ENCODE results near the gene GRIK3.

The GRIK3 gene

DNA sequence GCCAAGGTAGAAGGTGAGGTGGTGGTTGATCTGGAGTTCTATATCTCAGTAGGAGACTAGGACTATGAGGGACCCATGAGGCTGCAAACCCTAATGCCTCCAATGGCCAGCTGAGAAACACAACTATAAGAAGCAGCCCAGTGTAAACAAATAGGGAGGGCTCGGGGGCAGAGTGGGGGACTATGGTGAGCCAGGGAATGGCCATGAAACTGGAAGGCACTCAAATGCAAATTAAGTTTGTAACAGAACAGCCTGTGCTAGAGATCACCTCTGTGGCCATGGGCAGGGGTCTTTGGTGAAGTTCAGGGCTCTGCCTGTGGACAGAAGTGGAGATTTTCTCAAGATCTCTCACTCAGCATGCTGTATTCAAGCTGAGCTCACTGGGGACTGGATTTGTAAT lies 187.1 kb downstream of the GRIK3 start:
- TF ChIP-seq EZH2phosphoT487 (IDR thresholded peaks at IDR 0.05; ENCODE audit: low read depth), result no peak
- TF ChIP-seq, protein P1, sequence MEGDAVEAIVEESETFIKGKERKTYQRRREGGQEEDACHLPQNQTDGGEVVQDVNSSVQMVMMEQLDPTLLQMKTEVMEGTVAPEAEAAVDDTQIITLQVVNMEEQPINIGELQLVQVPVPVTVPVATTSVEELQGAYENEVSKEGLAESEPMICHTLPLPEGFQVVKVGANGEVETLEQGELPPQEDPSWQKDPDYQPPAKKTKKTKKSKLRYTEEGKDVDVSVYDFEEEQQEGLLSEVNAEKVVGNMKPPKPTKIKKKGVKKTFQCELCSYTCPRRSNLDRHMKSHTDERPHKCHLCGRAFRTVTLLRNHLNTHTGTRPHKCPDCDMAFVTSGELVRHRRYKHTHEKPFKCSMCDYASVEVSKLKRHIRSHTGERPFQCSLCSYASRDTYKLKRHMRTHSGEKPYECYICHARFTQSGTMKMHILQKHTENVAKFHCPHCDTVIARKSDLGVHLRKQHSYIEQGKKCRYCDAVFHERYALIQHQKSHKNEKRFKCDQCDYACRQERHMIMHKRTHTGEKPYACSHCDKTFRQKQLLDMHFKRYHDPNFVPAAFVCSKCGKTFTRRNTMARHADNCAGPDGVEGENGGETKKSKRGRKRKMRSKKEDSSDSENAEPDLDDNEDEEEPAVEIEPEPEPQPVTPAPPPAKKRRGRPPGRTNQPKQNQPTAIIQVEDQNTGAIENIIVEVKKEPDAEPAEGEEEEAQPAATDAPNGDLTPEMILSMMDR (IDR thresholded peaks at IDR 0.05; ENCODE audit: low read depth, low read length), result no peak
- no peaks in the 10 kb centered on the region for H3K36me3 ChIP-seq (replicated peaks; ENCODE audit: low read depth, low read length)
- no peak overlapping the region for H3K9ac ChIP-seq (ENCODE audit: low read length)
- no peak overlapping the region for H2AFZ ChIP-seq (ENCODE audit: low read depth, low read length)
- peaks cover 13% of the 10 kb centered on the region for H3K27me3 ChIP-seq (ENCODE audit: low read depth, low read length)
- no peak overlapping the region for H3K4me2 ChIP-seq (ENCODE audit: low read length)
- H3K27ac ChIP-seq (ENCODE audit: low read length), result no peak overlapping the region
- no peaks in the 10 kb centered on the region for H3K79me2 ChIP-seq (ENCODE audit: low read length)
- H3K4me3 ChIP-seq (ENCODE audit: low read length), result no peak overlapping the region
- H3K9me3 ChIP-seq (ENCODE audit: insufficient read depth, low read length), result no peaks in the 10 kb centered on the region
- no peaks in the 10 kb centered on the region for H4K20me1 ChIP-seq (ENCODE audit: insufficient read depth, low read length)
- no peaks in the 10 kb centered on the region for H3K4me1 ChIP-seq (ENCODE audit: low read length)

DNA sequence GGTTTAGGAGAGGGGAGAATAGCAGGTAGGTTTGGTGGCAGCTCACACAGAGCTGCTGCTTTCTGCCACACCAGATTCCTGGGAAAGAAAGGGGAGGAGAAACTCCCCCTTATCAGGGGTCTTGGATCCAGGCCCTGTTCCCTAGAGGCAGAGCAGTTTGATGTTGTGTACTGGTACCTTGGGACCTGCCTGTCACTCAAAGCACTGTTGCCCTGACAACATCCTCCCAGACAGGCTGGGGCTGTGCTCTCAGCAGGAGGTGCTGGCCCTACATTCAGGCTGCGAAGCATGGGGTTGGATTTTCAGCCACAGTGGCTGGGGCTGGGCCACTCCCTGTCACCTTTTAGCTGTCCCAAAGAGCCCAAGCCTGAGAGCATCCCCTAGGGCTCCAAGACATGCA lies 188.0 kb downstream of the GRIK3 start:
- no peaks in the 10 kb centered on the region for H3K9me3 ChIP-seq (ENCODE audit: insufficient read depth, low read length)
- H3K4me3 ChIP-seq (ENCODE audit: low read length), result no peak overlapping the region
- TF ChIP-seq, protein P1 (IDR thresholded peaks at IDR 0.05; ENCODE audit: low read depth, low read length), result no peak
- no peak for TF ChIP-seq EZH2phosphoT487 (IDR thresholded peaks at IDR 0.05; ENCODE audit: low read depth)
- H3K4me2 ChIP-seq (ENCODE audit: low read length), result no peak overlapping the region
- H2AFZ ChIP-seq (ENCODE audit: low read depth, low read length), result no peak overlapping the region
- H4K20me1 ChIP-seq (ENCODE audit: insufficient read depth, low read length), result no peaks in the 10 kb centered on the region
- no peaks in the 10 kb centered on the region for H3K4me1 ChIP-seq (ENCODE audit: low read length)
- H3K27ac ChIP-seq (ENCODE audit: low read length), result no peak overlapping the region
- H3K79me2 ChIP-seq (ENCODE audit: low read length), result no peaks in the 10 kb centered on the region
- H3K27me3 ChIP-seq (ENCODE audit: low read depth, low read length), result peaks cover 13% of the 10 kb centered on the region
- H3K9ac ChIP-seq (ENCODE audit: low read length), result no peak overlapping the region
- H3K36me3 ChIP-seq (replicated peaks; ENCODE audit: low read depth, low read length), result no peaks in the 10 kb centered on the region

DNA sequence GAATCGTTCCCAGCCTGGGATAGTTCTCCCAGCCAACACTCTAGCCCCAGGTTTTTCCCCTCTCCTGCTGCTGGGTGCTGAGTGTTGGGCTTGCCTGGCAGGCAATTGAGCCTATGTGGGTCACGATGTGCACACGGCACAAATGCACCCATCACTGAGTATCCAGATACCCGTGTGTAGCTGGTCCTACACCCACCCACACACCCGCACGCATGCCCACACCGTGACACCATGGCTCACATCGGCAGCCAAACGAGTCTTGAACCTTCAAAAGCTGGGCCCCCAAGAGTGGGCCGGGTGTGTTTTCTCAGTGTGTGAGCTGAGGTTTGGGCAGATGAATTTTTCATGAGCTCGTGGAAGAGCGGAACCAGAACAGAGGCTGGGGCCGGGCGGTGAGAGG lies 188.5 kb downstream of the GRIK3 start:
- Histone ChIP-seq H3K9ac (ENCODE audit: low read length) (no peak overlapping the region), H4K20me1 (ENCODE audit: insufficient read depth, low read length) (no peaks in the 10 kb centered on the region), H3K27me3 (ENCODE audit: low read depth, low read length) (peaks cover 13% of the 10 kb centered on the region), H3K4me2 (ENCODE audit: low read length) (no peak overlapping the region), H3K4me1 (ENCODE audit: low read length) (no peaks in the 10 kb centered on the region), H3K36me3 (replicated peaks; ENCODE audit: low read depth, low read length) (no peaks in the 10 kb centered on the region), H3K4me3 (ENCODE audit: low read length) (no peak overlapping the region), H3K27ac (ENCODE audit: low read length) (no peak overlapping the region), H3K79me2 (ENCODE audit: low read length) (no peaks in the 10 kb centered on the region), H2AFZ (ENCODE audit: low read depth, low read length) (no peak overlapping the region), H3K9me3 (ENCODE audit: insufficient read depth, low read length) (no peaks in the 10 kb centered on the region)
- TF ChIP-seq, protein P1 (IDR thresholded peaks at IDR 0.05; ENCODE audit: low read depth, low read length), result no peak
- TF ChIP-seq EZH2phosphoT487 (IDR thresholded peaks at IDR 0.05; ENCODE audit: low read depth), result no peak

DNA sequence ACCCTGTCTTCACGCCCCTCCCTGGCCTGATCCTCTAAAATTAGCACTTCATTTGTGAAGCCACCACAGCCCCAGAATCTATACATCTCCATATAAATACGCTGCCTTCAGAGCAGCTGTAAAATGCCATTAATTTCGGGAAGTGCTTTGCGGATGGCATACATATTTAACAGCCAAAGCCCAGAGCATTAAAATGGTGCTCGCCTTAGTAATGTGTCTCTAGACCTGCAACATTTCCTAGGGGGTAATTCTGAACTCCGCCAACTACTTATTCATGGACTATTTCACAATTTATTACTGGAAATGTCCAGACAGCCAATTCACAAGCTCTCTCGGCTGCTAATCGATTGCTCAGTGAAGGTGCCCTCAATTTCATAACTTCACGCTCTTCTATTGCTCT lies 189.4 kb downstream of the GRIK3 start:
- H3K36me3 ChIP-seq (replicated peaks; ENCODE audit: low read depth, low read length), result no peaks in the 10 kb centered on the region
- no peaks in the 10 kb centered on the region for H3K9me3 ChIP-seq (ENCODE audit: insufficient read depth, low read length)
- H4K20me1 ChIP-seq (ENCODE audit: insufficient read depth, low read length), result no peaks in the 10 kb centered on the region
- no peak for TF ChIP-seq EZH2phosphoT487 (IDR thresholded peaks at IDR 0.05; ENCODE audit: low read depth)
- TF ChIP-seq, protein P1 (IDR thresholded peaks at IDR 0.05; ENCODE audit: low read depth, low read length), result no peak
- no peak overlapping the region for H3K4me2 ChIP-seq (ENCODE audit: low read length)
- no peaks in the 10 kb centered on the region for H3K79me2 ChIP-seq (ENCODE audit: low read length)
- no peak overlapping the region for H3K9ac ChIP-seq (ENCODE audit: low read length)
- no peak overlapping the region for H2AFZ ChIP-seq (ENCODE audit: low read depth, low read length)
- H3K27me3 ChIP-seq (ENCODE audit: low read depth, low read length), result peaks cover 10% of the 10 kb centered on the region
- H3K27ac ChIP-seq (ENCODE audit: low read length), result no peak overlapping the region
- no peak overlapping the region for H3K4me3 ChIP-seq (ENCODE audit: low read length)
- no peaks in the 10 kb centered on the region for H3K4me1 ChIP-seq (ENCODE audit: low read length)
